ENCODE data around the gene PPT1. TPM values are rescaled to one million over a fixed set of nuclear protein-coding genes. Genes with fewer than 3 reads are reported as not detected.

The PPT1 gene
- total and polyA plus RNA-seq, 2 of the 13 experiments (the other 11 are each of a cell fraction or from before 2014, with no cell fraction given): 129 TPM

DNA sequence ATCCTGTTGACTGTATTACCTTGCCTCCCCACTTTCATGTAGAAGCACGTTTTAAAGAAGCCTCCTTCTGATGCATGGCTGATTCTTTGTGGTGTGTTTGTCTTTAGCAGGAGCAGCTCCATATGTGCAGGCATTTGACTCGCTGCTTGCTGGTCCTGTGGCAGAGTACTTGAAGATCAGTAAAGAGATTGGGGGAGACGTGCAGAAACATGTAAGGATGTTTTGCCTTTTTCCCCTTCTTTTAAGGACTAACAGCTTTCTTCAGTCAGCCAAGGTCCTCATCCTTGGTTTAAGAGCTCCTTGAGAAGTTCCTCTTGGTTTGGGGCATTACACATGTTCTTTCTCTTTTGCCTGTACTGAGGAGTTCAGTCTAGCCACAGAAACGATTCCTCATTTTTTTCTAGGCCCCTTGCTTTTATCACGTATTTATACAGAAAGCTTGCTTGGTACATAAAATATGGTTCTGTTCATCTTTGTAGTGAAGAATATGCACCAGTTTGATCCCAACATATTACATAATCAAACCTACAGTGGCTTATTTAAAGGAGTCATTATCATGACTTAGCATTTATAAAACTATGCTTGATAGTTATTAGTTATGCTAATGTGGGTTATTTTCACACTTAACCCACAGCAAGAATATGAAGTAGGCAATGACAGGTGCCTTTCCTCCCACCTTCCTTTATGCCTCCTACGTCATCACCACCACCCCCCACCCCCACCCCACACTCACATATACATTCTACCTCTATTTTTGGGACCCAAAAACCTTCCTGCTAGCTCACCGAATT is 36.9 kb downstream of the PPT1 start:
- intact Hi-C loops (cut with micrococcal nuclease; ENCODE audit: unreplicated experiment) (no loop called here), in situ Hi-C loops (cut with HindIII; ENCODE audit: extremely low pct_ligation_motif_present, low pct_unique_long_range_greater_than_20kb) (no loop called here)
- H3K9me3 ChIP-seq (ENCODE audit: low read length): no peaks in the 10 kb centered on the region
- CTCF ChIA-PET (ENCODE audit: low intra/inter-chr PET ratio, low total read pairs): no interaction called here
- no peak overlapping the region for H3K9ac ChIP-seq (ENCODE audit: insufficient read depth, low read depth, low read length)
- no TSS peak for BruUV-seq (replicated peaks)
- WGBS (ENCODE audit: low lambda C conversion rate): 90% methylated on average over 7 of the region's 7 CpGs
- peaks cover 52% of the 10 kb centered on the region for H3K4me1 ChIP-seq (ENCODE audit: insufficient read depth, low read length)
- POLR2A ChIA-PET: no interaction called here
- H3K4me3 ChIP-seq (replicated peaks in 1 of 3; ENCODE audit: insufficient read depth in 1 of 3, low read depth in 2 of 3, low read length in 3 of 3): no peak overlapping the region
- H3K36me3 ChIP-seq (replicated peaks in 1 of 2; ENCODE audit: control insufficient read depth in 1 of 2, insufficient read depth in 2 of 2, low read length in 2 of 2): peaks cover 21 to 46% of the 10 kb centered on the region in 2 experiments
- ATAC-seq (no peak), FAIRE-seq (no peak), DNase-seq (ENCODE audit: low spot score) (no peak)
- peaks cover 26% of the 10 kb centered on the region for H4K20me1 ChIP-seq (ENCODE audit: insufficient read depth, low read length)
- H3K4me2 ChIP-seq (ENCODE audit: low read depth, low read length): no peak overlapping the region
- H3K79me2 ChIP-seq (ENCODE audit: insufficient read depth, low read length): peaks cover 30% of the 10 kb centered on the region
- no peak overlapping the region for H2AFZ ChIP-seq (ENCODE audit: low read length)
- TF ChIP-seq ZNF652 (CRISPR knock-in tag; IDR thresholded peaks at IDR 0.05; ENCODE audit: borderline replicate concordance, low read depth) (no peak), ZBTB38 (CRISPR knock-in tag; IDR thresholded peaks at IDR 0.05) (no peak)
- no peaks in the 10 kb centered on the region for H3K27me3 ChIP-seq (ENCODE audit: control insufficient read depth in 1 of 2, insufficient read depth in 2 of 2, low read length in 2 of 2)
- peak overlapping the region; percentile 60 for H3K27ac ChIP-seq (ENCODE audit: extremely low read length, insufficient read depth, low read length)

DNA sequence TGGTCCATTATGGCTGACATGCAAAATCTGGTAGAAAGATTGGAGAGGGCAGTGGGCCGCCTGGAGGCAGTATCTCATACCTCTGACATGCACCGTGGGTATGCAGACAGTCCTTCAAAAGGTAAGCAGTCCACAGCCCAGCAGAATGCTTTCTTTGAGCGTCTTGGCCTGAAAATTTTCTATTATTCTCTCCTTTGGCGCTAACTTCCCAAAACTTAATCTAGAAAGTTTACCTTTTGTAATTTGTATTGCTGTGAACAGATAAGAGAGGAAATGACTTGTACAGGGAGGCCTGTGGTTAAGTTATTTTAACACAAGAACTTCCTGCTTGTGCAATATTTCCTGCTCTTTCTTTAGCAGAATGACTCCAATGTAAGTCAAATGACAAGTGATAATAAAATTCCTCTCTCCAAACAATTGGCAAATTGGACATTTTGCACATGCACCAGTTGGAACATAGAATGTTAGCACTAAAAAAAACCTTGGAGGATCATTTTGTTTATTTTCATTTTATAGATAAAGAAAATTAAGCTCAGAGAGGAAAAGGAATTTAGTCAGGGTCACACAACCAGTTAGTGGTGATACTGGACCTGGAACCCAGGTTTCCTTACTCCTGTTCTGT is 37.6 kb downstream of the PPT1 start:
- peaks cover 14 to 43% of the 10 kb centered on the region in 2 experiments for H3K36me3 ChIP-seq (replicated peaks in 1 of 2; ENCODE audit: control insufficient read depth in 1 of 2, insufficient read depth in 2 of 2, low read length in 2 of 2)
- in situ Hi-C loops (cut with HindIII; ENCODE audit: extremely low pct_ligation_motif_present, low pct_unique_long_range_greater_than_20kb): no loop called here
- TF ChIP-seq, protein P1, sequence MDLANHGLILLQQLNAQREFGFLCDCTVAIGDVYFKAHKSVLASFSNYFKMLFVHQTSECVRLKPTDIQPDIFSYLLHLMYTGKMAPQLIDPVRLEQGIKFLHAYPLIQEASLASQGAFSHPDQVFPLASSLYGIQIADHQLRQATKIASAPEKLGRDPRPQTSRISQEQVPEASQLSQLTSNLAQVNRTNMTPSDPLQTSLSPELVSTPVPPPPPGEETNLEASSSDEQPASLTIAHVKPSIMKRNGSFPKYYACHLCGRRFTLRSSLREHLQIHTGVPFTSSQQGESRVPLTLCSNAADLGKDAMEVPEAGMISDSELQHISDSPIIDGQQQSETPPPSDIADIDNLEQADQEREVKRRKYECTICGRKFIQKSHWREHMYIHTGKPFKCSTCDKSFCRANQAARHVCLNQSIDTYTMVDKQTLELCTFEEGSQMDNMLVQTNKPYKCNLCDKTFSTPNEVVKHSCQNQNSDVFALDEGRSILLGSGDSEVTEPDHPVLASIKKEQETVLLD (CRISPR knock-in tag; IDR thresholded peaks at IDR 0.05; ENCODE audit: low read depth): no peak
- TF ChIP-seq CHCHD3 (CRISPR knock-in tag; IDR thresholded peaks at IDR 0.05) (no peak), ZNF672 (CRISPR knock-in tag; IDR thresholded peaks at IDR 0.05) (no peak), NONO (IDR thresholded peaks at IDR 0.05) (no peak), NONO (CRISPR knock-in tag; conservative IDR thresholded peaks at IDR 0.05) (no peak), MIXL1 (CRISPR knock-in tag; IDR thresholded peaks at IDR 0.05) (0 out of 2 replicates have a peak, but pooled peaks have one; percentile 22), ZNF670 (CRISPR knock-in tag; IDR thresholded peaks at IDR 0.05; ENCODE audit: borderline replicate concordance) (no peak), HMG20B (CRISPR knock-in tag; conservative IDR thresholded peaks at IDR 0.05) (no peak)
- TF ChIP-seq, protein P2, sequence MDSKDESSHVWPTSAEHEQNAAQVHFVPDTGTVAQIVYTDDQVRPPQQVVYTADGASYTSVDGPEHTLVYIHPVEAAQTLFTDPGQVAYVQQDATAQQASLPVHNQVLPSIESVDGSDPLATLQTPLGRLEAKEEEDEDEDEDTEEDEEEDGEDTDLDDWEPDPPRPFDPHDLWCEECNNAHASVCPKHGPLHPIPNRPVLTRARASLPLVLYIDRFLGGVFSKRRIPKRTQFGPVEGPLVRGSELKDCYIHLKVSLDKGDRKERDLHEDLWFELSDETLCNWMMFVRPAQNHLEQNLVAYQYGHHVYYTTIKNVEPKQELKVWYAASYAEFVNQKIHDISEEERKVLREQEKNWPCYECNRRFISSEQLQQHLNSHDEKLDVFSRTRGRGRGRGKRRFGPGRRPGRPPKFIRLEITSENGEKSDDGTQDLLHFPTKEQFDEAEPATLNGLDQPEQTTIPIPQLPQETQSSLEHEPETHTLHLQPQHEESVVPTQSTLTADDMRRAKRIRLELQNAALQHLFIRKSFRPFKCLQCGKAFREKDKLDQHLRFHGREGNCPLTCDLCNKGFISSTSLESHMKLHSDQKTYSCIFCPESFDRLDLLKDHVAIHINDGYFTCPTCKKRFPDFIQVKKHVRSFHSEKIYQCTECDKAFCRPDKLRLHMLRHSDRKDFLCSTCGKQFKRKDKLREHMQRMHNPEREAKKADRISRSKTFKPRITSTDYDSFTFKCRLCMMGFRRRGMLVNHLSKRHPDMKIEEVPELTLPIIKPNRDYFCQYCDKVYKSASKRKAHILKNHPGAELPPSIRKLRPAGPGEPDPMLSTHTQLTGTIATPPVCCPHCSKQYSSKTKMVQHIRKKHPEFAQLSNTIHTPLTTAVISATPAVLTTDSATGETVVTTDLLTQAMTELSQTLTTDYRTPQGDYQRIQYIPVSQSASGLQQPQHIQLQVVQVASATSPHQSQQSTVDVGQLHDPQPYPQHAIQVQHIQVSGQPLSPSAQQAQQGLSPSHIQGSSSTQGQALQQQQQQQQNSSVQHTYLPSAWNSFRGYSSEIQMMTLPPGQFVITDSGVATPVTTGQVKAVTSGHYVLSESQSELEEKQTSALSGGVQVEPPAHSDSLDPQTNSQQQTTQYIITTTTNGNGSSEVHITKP (CRISPR knock-in tag; IDR thresholded peaks at IDR 0.05; ENCODE audit: low read depth): no peak
- TF ChIP-seq, protein P3, sequence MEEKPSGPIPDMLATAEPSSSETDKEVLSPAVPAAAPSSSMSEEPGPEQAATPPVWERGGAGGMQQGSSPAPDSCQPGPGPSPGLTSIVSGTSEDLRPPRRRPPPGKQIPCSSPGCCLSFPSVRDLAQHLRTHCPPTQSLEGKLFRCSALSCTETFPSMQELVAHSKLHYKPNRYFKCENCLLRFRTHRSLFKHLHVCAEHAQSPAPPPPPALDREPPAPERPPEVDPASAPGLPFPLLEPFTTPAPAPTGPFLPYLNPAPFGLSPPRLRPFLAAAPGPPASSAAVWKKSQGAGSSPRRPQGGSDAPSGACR (CRISPR knock-in tag; IDR thresholded peaks at IDR 0.05): no peak

More for the DNA sequence above, 37.6 kb downstream of the PPT1 start:
- peak overlapping the region; percentile 60 for H3K27ac ChIP-seq (ENCODE audit: extremely low read length, insufficient read depth, low read length)
- peak; percentile 43 for DNase-seq (ENCODE audit: low spot score)
- H3K4me2 ChIP-seq (ENCODE audit: low read depth, low read length): no peak overlapping the region
- POLR2A ChIA-PET: no interaction called here
- no peak overlapping the region for H2AFZ ChIP-seq (ENCODE audit: low read length)
- H3K79me2 ChIP-seq (ENCODE audit: insufficient read depth, low read length): peaks cover 36% of the 10 kb centered on the region
- BruUV-seq (replicated peaks): no TSS peak
- peaks cover 30% of the 10 kb centered on the region for H4K20me1 ChIP-seq (ENCODE audit: insufficient read depth, low read length)
- CTCF ChIA-PET (ENCODE audit: low intra/inter-chr PET ratio, low total read pairs): no interaction called here
- peaks cover 58% of the 10 kb centered on the region for H3K4me1 ChIP-seq (ENCODE audit: insufficient read depth, low read length)
- no peak overlapping the region for H3K4me3 ChIP-seq (replicated peaks in 1 of 3; ENCODE audit: insufficient read depth in 1 of 3, low read depth in 2 of 3, low read length in 3 of 3)
- no peaks in the 10 kb centered on the region for H3K9me3 ChIP-seq (ENCODE audit: low read length)
- H3K9ac ChIP-seq (ENCODE audit: insufficient read depth, low read depth, low read length): no peak overlapping the region
- FAIRE-seq: no peak
- intact Hi-C loops (cut with micrococcal nuclease; ENCODE audit: unreplicated experiment): no loop called here
- 72% methylated on average over 4 of the region's 4 CpGs for WGBS (ENCODE audit: low lambda C conversion rate)
- peak; percentile 62 for ATAC-seq
- H3K27me3 ChIP-seq (ENCODE audit: control insufficient read depth in 1 of 2, insufficient read depth in 2 of 2, low read length in 2 of 2): no peaks in the 10 kb centered on the region
